H1 (cell line): ENCODE data around the gene UBE2A. TPM values are rescaled to one million over a fixed set of nuclear protein-coding genes. Genes with fewer than 3 reads are reported as not detected.

Source experiments
- HDAC2 ChIP-seq, 2 experiments: fragments of 300-600 bp in 1 of 2; sonication (generic) in 1 of 2; IDR thresholded peaks; 2 replicates each; pipeline ENCODE4 v1.6.1; 2011 to 2012; ENCODE audit warnings: low read depth in 2 of 2, low read length in 2 of 2, mild to moderate bottlenecking in 2 of 2, moderate library complexity in 2 of 2, borderline replicate concordance in 1 of 2, inconsistent platforms in 1 of 2
- RBBP5 ChIP-seq: IDR thresholded peaks from 2 replicates; pipeline ENCODE4 v1.7.1; 2012; ENCODE audit warnings: low read depth, mild to moderate bottlenecking, inconsistent platforms, low read length, moderate library complexity, borderline replicate concordance
- polyA plus RNA-seq, 7 experiments: library from polyadenylated mRNA; depleted of rRNA in 3 of 7; stranded (reverse) in 5 of 7; unstranded in 2 of 7; fragments of >200 nt in 5 of 7; fragments of 200-250 nt in 2 of 7; gene quantifications; 1 replicate in 5 of 7; 2 replicates in 1 of 7; 4 replicates in 1 of 7; pipeline versions ENCODE4 v1.2.1 to v1.2.3, GENCODE V29; 2011 to 2013; ENCODE audit warnings: missing spikeins in 2 of 7, mixed read lengths in 2 of 7
- total RNA-seq: library from RNA; stranded (reverse); fragmentation: NEBNext Ultra II Directional; extraction: Animal tissue kit (Norgen Biotek cat#: 25700); gene quantifications from 2 replicates; pipeline ENCODE4 v1.2.1, GENCODE V29; 2021
- TF ChIP-seq, protein P1 (sequence below): IDR thresholded peaks from 2 replicates; pipeline ENCODE4 v1.6.1; 2011; ENCODE audit warnings: low read depth, mild to moderate bottlenecking, low read length; ENCODE audit not compliant: insufficient read depth

UBE2A gene
- total and polyA plus RNA-seq, 2 of the 8 experiments (the other 6 are each of a cell fraction or from before 2014, with no cell fraction given), result 24.8 to 43.9 TPM

DNA sequence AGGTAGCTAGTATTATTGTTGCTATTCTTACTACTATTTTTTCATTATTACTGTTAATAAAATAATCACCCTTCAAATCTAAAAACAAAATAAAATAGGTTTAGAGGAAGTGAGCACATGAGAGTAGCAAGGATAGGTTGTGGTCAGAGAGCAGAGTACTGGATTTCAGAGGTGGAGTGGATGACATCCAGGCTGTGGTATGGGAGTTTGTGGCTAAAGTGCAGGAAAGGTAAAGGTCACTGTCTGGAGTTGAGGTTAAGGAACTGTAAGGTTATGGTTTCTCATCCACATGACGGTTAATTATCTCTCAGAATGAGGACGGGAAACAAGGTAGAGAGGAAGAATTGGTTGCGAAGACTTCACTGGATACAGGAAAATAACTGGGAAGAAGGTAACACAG lies 36.9 kb upstream of the UBE2A start (continued):
- no peak for TF ChIP-seq HDAC2 (IDR thresholded peaks at IDR 0.05; ENCODE audit: borderline replicate concordance in 1 of 2, low read depth in 2 of 2, low read length in 2 of 2)
- TF ChIP-seq, protein P1, sequence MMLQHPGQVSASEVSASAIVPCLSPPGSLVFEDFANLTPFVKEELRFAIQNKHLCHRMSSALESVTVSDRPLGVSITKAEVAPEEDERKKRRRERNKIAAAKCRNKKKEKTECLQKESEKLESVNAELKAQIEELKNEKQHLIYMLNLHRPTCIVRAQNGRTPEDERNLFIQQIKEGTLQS, result no peak
- no peak for TF ChIP-seq RBBP5
